H9 (cell line): Measurements from ENCODE around the gene NEK4. TPM values are rescaled to one million over a fixed set of nuclear protein-coding genes. Genes with fewer than 3 reads are reported as not detected.
"Not testable (repeated sequence)": the region's sequence is repeated elsewhere in the genome, so short reads cannot be mapped to it uniquely, and the experiment has no call there.

Experiments used
- DNase-seq: peaks from one replicate; pipeline ENCODE4 v3.0.0-alpha.2; 2017
- H2AFZ ChIP-seq: one replicate; pipeline ENCODE4 v1.6.1; 2013; ENCODE audit warnings: mild to moderate bottlenecking, low read length, control low read depth, moderate library complexity
- H2AK5ac ChIP-seq: 2 replicates; pipeline ENCODE4 v1.6.1; 2013; ENCODE audit warnings: low read length, control low read depth, mixed read lengths; ENCODE audit not compliant: insufficient read length
- H2BK120ac ChIP-seq: one replicate; pipeline ENCODE4 v1.6.1; 2013; ENCODE audit warnings: low read depth, mild to moderate bottlenecking, low read length, control low read depth, inconsistent platforms; ENCODE audit not compliant: poor library complexity, severe bottlenecking
- H2BK12ac ChIP-seq: 2 replicates; pipeline ENCODE4 v1.6.1; 2013; ENCODE audit warnings: low read length, control low read depth, mixed read lengths, low read depth; ENCODE audit not compliant: insufficient read length
- H2BK15ac ChIP-seq: 2 replicates; pipeline ENCODE4 v1.6.1; 2013; ENCODE audit warnings: low read depth, low read length, control low read depth
- H2BK20ac ChIP-seq: one replicate; pipeline ENCODE4 v1.6.1; 2013; ENCODE audit warnings: low read depth, mild to moderate bottlenecking, low read length, control low read depth, inconsistent platforms; ENCODE audit not compliant: poor library complexity, severe bottlenecking
- H2BK5ac ChIP-seq: 2 replicates; pipeline ENCODE4 v1.6.1; 2013; ENCODE audit warnings: low read length, control low read depth, mixed read lengths; ENCODE audit not compliant: insufficient read length
- H3K14ac ChIP-seq: 2 replicates; pipeline ENCODE4 v1.6.1; 2013; ENCODE audit warnings: low read length, control low read depth; ENCODE audit not compliant: insufficient read depth
- H3K18ac ChIP-seq: 2 replicates; pipeline ENCODE4 v1.6.1; 2013; ENCODE audit warnings: low read depth, mild to moderate bottlenecking, mixed read lengths, low read length, control low read depth; ENCODE audit not compliant: insufficient read length
- H3K23ac ChIP-seq: 2 replicates; pipeline ENCODE4 v1.6.1; 2013; ENCODE audit warnings: low read length, control low read depth, mixed read lengths, low read depth; ENCODE audit not compliant: insufficient read length
- H3K23me2 ChIP-seq: 2 replicates; pipeline ENCODE4 v1.6.1; 2013; ENCODE audit warnings: low read depth, mild to moderate bottlenecking, mixed read lengths, low read length, control low read depth; ENCODE audit not compliant: insufficient read length, poor library complexity, severe bottlenecking
- H3K27ac ChIP-seq: 2 replicates; pipeline ENCODE4 v1.5.1; 2013; ENCODE audit warnings: low read length, control low read depth, mixed read lengths, low read depth; ENCODE audit not compliant: insufficient read length
- H3K27me3 ChIP-seq: 2 replicates; pipeline ENCODE4 v1.6.1; 2013; ENCODE audit warnings: low read length, control low read depth, inconsistent platforms; ENCODE audit not compliant: insufficient read depth
- H3K4ac ChIP-seq: 2 replicates; pipeline ENCODE4 v1.6.1; 2013; ENCODE audit warnings: low read depth, mild to moderate bottlenecking, control low read depth, inconsistent platforms, low read length, moderate library complexity
- H3K4me1 ChIP-seq: 2 replicates; pipeline ENCODE4 v1.6.1; 2013; ENCODE audit warnings: low read length, control low read depth, inconsistent platforms; ENCODE audit not compliant: insufficient read depth
- H3K4me2 ChIP-seq: 2 replicates; pipeline ENCODE4 v1.6.1; 2013; ENCODE audit warnings: low read length, control low read depth, mixed read lengths; ENCODE audit not compliant: insufficient read length, insufficient read depth
- H3K56ac ChIP-seq: 2 replicates; pipeline ENCODE4 v1.6.1; 2013; ENCODE audit warnings: low read depth, mild to moderate bottlenecking, mixed read lengths, low read length, control low read depth; ENCODE audit not compliant: insufficient read length
- H3K79me1 ChIP-seq: 2 replicates; pipeline ENCODE4 v1.6.1; 2013; ENCODE audit warnings: low read depth, mild to moderate bottlenecking, moderate library complexity, low read length, control low read depth, inconsistent platforms; ENCODE audit not compliant: insufficient read depth, poor library complexity, severe bottlenecking
- H3K79me2 ChIP-seq: 2 replicates; pipeline ENCODE4 v1.6.1; 2013; ENCODE audit warnings: low read length, control low read depth, inconsistent platforms; ENCODE audit not compliant: insufficient read depth
- H3K9ac ChIP-seq: 2 replicates; pipeline ENCODE4 v1.6.1; 2013; ENCODE audit warnings: low read length, control low read depth, mixed read lengths; ENCODE audit not compliant: insufficient read length; ENCODE audit errors: extremely low read depth
- H3K9me3 ChIP-seq: one replicate; pipeline ENCODE4 v1.6.1; 2013; ENCODE audit warnings: low read depth, low read length, inconsistent platforms; ENCODE audit not compliant: control insufficient read depth
- H3T11ph ChIP-seq: one replicate; pipeline ENCODE4 v1.6.1; 2013; ENCODE audit warnings: mild to moderate bottlenecking, low read length, control low read depth, inconsistent platforms
- H4K20me1 ChIP-seq: one replicate; pipeline ENCODE4 v1.6.1; 2013; ENCODE audit not compliant: control insufficient read depth, insufficient read length, insufficient read depth
- H4K5ac ChIP-seq: 2 replicates; pipeline ENCODE4 v1.6.1; 2013; ENCODE audit warnings: low read depth, mild to moderate bottlenecking, mixed read lengths, low read length, control low read depth; ENCODE audit not compliant: insufficient read length
- H4K8ac ChIP-seq: replicated peaks from 2 replicates; pipeline ENCODE4 v1.6.1; 2013; ENCODE audit warnings: low read length, control low read depth, mixed read lengths, low read depth; ENCODE audit not compliant: insufficient read length
- H4K91ac ChIP-seq: 2 replicates; pipeline ENCODE4 v1.6.1; 2013; ENCODE audit warnings: low read depth, mild to moderate bottlenecking, moderate library complexity, mixed read lengths, low read length, control low read depth; ENCODE audit not compliant: insufficient read length
- H3K27ac Mint-ChIP-seq, 3 experiments: 2 replicates in 2 of 3; 3 replicates in 1 of 3; pipeline ENCODE4 v1.8.0; 2020 to 2021; ENCODE audit warnings: mixed read lengths in 3 of 3, mild to moderate bottlenecking in 1 of 3, moderate library complexity in 1 of 3
- H3K27me3 Mint-ChIP-seq: 2 replicates; pipeline ENCODE4 v1.8.0; 2021; ENCODE audit warnings: low read depth, mild to moderate bottlenecking, moderate library complexity, mixed read lengths
- H3K36me3 Mint-ChIP-seq, 3 experiments: 2 replicates in 2 of 3; 3 replicates in 1 of 3; pipeline ENCODE4 v1.8.0; 2020 to 2021; ENCODE audit warnings: low read depth in 3 of 3, mixed read lengths in 3 of 3; ENCODE audit not compliant: insufficient read depth in 1 of 3
- H3K4me1 Mint-ChIP-seq, 2 experiments: 2 replicates each; pipeline ENCODE4 v1.8.0; 2020; ENCODE audit warnings: mixed read lengths in 2 of 2
- H3K4me3 Mint-ChIP-seq, 2 experiments: 2 replicates in 1 of 2; 3 replicates in 1 of 2; pipeline ENCODE4 v1.8.0; 2020 to 2021; ENCODE audit warnings: mild to moderate bottlenecking in 2 of 2, mixed read lengths in 2 of 2, moderate library complexity in 1 of 2
- H3K9me3 Mint-ChIP-seq, 2 experiments: 2 replicates in 1 of 2; 3 replicates in 1 of 2; pipeline ENCODE4 v1.8.0; 2020; ENCODE audit warnings: mild to moderate bottlenecking in 2 of 2, mixed read lengths in 2 of 2, moderate library complexity in 1 of 2
- WGBS: extraction: QIAGEN DNeasy Blood & Tissue Kit; methylation state at CpG from one replicate; pipeline ENCODE4 v1.1.7; 2013; ENCODE audit warnings: missing lambda C conversion rate, low lambda C conversion rate, mixed read lengths; ENCODE audit not compliant: insufficient read length; ENCODE audit errors: extremely low coverage; 5-methylcytosine and 5-hydroxymethylcytosine counted together
- total RNA-seq: library from RNA; stranded (reverse); gene quantifications from 2 replicates; pipeline ENCODE4 v1.2.1, GENCODE V29; 2021
- TF ChIP-seq, protein P1 (sequence below): fragments of 200-600 bp; sonication (generic); conservative IDR thresholded peaks from 3 replicates; pipeline ENCODE4 v1.8.0; 2021; ENCODE audit warnings: antibody characterized with exemption, mild to moderate bottlenecking

Gene NEK4
- total RNA-seq, 1 experiment from 2014 or later, result 36.0 TPM

DNA sequence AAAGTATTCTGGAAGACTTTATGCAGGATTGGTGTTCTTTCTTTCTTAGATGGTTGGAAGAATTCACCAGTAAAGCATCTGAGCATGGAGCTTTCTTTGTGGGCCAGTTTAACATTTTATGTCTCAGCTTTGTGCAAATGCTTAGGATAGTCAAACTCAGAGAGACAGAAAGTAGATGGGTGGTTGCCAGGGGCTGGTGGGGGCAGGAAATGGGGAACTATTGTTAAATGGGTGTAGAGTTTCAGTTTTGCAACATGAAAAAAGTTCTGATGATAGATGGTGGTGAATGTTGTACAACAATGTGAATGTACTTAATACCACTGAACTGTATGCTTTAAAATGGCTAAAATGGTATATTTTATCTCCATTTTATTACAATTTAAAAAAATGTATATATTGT is 40.1 kb downstream of the NEK4 start:
- DNase-seq, result no peak

DNA sequence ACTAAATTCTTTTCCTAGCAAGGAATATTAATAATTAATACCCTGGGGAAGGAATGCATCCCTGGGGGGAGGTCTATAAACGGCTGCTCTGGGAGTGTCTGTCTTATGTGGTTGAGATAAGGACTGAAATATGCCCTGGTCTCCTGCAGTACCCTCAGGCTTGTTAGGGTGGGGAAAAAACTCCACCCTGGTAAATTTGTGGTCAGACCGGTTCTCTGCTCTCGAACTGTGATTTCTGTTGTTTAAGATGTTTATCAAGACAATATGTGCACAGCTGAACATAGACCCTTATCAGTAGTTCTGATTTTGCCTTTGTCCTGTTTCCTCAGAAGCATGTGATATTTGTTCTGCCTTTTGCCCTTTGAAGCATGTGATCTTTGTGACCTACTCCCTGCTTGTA is 42.0 kb downstream of the NEK4 start:
- H3K79me2 ChIP-seq, H3K4me1 Mint-ChIP-seq, H4K5ac ChIP-seq, H3K27ac ChIP-seq, H3K4me3 Mint-ChIP-seq, DNase-seq, H2AK5ac ChIP-seq, H2BK120ac ChIP-seq, H3K27me3 Mint-ChIP-seq, H3T11ph ChIP-seq, H3K27ac Mint-ChIP-seq, H3K4ac ChIP-seq, H2BK15ac ChIP-seq, H4K20me1 ChIP-seq, H2BK20ac ChIP-seq, H3K23ac ChIP-seq, H4K8ac ChIP-seq, H3K14ac ChIP-seq, H2BK12ac ChIP-seq, H3K4me2 ChIP-seq, H2BK5ac ChIP-seq, H3K4me1 ChIP-seq, H3K56ac ChIP-seq, H3K79me1 ChIP-seq, H3K18ac ChIP-seq, H3K27me3 ChIP-seq, H3K9ac ChIP-seq, H3K9me3 ChIP-seq, H4K91ac ChIP-seq, H2AFZ ChIP-seq, H3K23me2 ChIP-seq: not testable (repeated sequence)
- no CpG with 5 or more reads among the region's 3 CpGs for WGBS
- H3K36me3 Mint-ChIP-seq, result peaks cover 53 to 63% (median 58%) of the 10 kb centered on the region in 3 experiments
- peaks cover 16 to 18% of the 10 kb centered on the region in 2 experiments for H3K9me3 Mint-ChIP-seq

More for the DNA sequence above, 40.1 kb downstream of the NEK4 start:
- H3T11ph ChIP-seq, result no peak overlapping the region
- H3K18ac ChIP-seq, result no peak overlapping the region
- no peak overlapping the region for H2AFZ ChIP-seq
- no peak overlapping the region for H3K4ac ChIP-seq
- H4K20me1 ChIP-seq, result no peaks in the 10 kb centered on the region
- H3K9me3 ChIP-seq, result no peaks in the 10 kb centered on the region
- no peaks in the 10 kb centered on the region for H3K23me2 ChIP-seq
- peaks cover 55 to 76% (median 73%) of the 10 kb centered on the region in 3 experiments for H3K36me3 Mint-ChIP-seq
- no peak overlapping the region for H3K56ac ChIP-seq
- no peaks in the 10 kb centered on the region for H3K27me3 Mint-ChIP-seq
- TF ChIP-seq, protein P1, sequence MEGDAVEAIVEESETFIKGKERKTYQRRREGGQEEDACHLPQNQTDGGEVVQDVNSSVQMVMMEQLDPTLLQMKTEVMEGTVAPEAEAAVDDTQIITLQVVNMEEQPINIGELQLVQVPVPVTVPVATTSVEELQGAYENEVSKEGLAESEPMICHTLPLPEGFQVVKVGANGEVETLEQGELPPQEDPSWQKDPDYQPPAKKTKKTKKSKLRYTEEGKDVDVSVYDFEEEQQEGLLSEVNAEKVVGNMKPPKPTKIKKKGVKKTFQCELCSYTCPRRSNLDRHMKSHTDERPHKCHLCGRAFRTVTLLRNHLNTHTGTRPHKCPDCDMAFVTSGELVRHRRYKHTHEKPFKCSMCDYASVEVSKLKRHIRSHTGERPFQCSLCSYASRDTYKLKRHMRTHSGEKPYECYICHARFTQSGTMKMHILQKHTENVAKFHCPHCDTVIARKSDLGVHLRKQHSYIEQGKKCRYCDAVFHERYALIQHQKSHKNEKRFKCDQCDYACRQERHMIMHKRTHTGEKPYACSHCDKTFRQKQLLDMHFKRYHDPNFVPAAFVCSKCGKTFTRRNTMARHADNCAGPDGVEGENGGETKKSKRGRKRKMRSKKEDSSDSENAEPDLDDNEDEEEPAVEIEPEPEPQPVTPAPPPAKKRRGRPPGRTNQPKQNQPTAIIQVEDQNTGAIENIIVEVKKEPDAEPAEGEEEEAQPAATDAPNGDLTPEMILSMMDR, result no peak
- no peak overlapping the region for H3K4me3 Mint-ChIP-seq
- no peak overlapping the region for H4K91ac ChIP-seq
- H3K4me1 Mint-ChIP-seq, result no peaks in the 10 kb centered on the region
- no peaks in the 10 kb centered on the region for H3K27me3 ChIP-seq
- H2BK15ac ChIP-seq, result no peak overlapping the region
- H3K79me1 ChIP-seq, result no peaks in the 10 kb centered on the region
- no peak overlapping the region for H3K4me2 ChIP-seq
- no peak overlapping the region for H3K14ac ChIP-seq
- no peak overlapping the region for H2BK20ac ChIP-seq
- H2BK120ac ChIP-seq, result no peak overlapping the region
- H4K8ac ChIP-seq, result no peak overlapping the region
- H3K27ac Mint-ChIP-seq, result no peak overlapping the region
- H2AK5ac ChIP-seq, result no peak overlapping the region
- H3K79me2 ChIP-seq, result no peaks in the 10 kb centered on the region
- peaks cover 16 to 18% of the 10 kb centered on the region in 2 experiments for H3K9me3 Mint-ChIP-seq
- no peaks in the 10 kb centered on the region for H3K4me1 ChIP-seq
- H2BK12ac ChIP-seq, result no peak overlapping the region
- H3K9ac ChIP-seq, result no peak overlapping the region
- no peak overlapping the region for H3K23ac ChIP-seq
- H2BK5ac ChIP-seq, result no peak overlapping the region
- no peak overlapping the region for H3K27ac ChIP-seq
- H4K5ac ChIP-seq, result no peak overlapping the region
